Right lung (tissue), 5 donors: ENCODE data around the gene BRAF. TPM values are rescaled to one million over a fixed set of nuclear protein-coding genes. Genes with fewer than 3 reads are reported as not detected.
"Not testable (repeated sequence)": the region's sequence is repeated elsewhere in the genome, so short reads cannot be mapped to it uniquely, and the experiment has no call there.

ENCODE experiments used
- DNase-seq, 2 donors: peaks; one replicate each; pipeline ENCODE4 v3.0.0-alpha.2; 2013
- polyA plus RNA-seq, 5 donors: library from polyadenylated mRNA; unstranded; fragments of 120-200 nt; gene quantifications; one replicate each; pipeline versions ENCODE4 v1.2.1 to v1.2.3, GENCODE V29; 2013; ENCODE audit warnings: inconsistent platforms in 1 of 5, low replicate concordance in 1 of 5; ENCODE audit not compliant: insufficient read length in 5 of 5, insufficient read depth in 1 of 5

Gene BRAF
- polyA plus RNA-seq, 5 donors = 17.6 to 29.2 (median 27.4) TPM

DNA sequence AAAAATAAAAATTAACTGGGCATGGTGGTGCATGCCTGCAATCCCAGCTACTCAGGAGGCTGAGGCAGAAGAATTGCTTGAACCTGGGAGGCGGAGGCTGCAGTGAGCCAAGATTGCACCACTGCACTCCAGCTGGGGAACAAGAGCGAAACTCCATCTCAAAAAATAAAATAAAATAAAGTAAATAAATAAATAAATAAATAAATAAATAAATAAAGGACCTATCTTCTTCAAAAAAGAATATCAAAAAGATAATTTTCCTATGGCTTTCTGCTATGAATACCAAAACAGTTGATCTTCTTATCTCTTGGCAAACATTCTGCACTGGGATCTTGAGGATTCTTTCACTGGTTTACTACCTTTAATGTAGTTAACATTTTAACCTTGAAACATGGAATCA, 41.9 kb downstream of the BRAF start:
- DNase-seq = not testable (repeated sequence)

DNA sequence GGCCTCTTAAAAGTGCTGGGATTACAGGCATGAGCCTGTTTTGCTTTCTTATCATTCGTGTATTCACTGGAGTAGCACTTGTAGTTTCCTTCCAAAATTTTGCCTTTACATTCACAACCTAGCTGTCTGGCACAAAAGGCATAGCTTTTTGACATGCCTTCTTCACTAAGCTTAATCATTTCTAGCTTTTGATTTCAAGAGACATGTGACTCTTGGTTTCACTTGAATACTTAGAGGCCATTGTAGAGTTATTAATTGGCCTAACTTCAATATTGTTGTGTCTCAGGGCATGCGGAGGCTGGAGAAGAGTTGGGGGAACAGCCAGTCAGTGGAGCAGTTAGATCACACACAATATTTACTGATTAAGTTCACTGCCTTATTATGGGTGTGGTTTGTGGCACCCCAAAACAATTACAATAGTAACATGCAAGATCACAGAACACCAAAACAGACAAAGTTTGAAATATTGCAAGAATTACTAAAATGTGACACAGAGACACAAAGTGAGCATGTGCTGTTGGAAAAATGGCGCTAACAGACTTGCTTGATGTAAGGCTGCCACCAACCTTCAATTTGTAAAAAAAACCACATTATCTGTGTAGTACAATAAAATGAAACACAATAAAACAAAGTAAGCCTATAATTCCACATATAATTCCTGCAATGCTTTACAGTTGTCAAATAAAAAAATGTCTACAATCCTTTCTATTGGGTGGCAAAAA, 43.1 kb downstream of the BRAF start:
- no peak for DNase-seq

DNA sequence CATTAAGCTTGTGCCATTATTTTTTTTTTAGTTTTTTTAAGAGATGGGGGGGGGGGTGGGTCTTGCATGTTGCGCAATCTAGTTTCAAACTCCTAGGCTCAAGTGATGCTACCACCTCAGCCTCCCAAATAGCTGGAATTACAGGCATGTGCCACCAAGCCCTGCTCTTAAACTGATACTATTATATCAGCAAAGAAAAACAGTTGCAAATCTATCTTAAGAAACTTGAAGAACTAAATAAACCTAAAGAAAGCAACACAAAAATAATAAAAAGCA, 47.5 kb downstream of the BRAF start:
- no peak for DNase-seq

DNA sequence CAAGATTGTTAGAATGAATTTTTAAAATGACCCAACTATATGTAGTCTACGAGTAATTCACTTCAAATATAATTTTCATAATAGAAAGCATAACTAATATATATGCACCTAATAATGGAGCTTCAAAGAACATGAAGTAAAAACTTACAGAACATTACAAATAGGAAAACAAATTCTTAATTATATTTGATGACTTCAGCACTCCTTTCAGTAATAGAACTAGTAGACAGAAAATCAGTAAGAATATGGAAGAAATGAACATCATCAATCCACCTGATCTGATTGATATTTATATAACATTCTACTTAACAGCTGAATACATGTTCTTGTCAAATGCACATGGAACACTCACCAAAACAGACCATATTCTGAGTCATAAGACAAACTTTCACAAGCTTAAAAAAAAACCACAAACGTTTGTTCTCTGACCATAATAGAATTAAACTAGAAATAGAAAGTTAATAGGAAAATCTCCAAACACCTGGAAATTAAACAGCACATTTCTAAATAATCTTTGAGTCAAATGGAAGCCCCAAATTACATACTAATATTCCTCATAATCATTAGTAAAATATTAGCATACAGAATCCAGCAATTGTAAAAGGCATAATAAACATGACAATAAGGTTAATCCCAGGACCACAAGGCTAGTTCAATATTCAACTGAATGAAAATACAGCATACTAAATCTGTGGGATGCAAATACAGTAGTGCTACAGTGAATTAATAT, 48.0 kb downstream of the BRAF start:
- DNase-seq = no peak

DNA sequence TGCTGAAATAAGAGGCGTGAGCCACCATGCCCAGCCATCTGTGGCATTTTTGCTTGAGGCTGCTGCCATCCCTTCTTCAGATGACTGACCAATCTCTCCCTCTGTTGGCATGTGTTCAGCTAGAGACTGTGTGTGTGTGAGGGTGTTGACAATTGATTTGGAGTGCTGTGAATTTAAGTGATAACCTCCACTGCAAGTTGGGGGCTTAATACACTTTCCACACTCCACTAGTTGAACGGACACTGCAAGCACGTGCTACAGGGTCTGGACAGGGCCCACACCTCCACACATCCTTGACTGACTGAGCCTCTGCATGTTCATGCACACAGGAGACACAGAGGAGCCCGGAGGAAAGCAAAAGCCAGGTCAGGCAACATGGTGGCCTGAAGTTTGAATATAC, 51.3 kb downstream of the BRAF start:
- no peak for DNase-seq

DNA sequence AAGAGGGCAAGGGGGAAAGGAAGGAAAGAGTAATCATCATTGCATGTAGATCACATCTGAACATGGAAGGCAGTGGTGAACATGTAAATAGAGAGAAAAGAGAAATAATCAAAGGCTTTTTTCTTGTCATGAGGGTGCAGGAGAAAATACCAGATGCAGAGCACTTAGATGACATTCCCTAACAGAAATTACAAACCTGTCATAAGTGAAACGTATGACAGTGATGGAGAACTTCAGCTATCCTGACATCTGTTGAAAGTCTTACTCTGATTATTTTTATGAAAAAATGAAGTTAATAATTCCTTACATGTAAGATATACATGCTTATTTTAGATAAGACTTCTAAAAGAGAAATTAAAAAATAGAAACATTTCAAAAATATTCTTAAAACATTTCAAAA, 54.7 kb downstream of the BRAF start:
- DNase-seq = no peak

DNA sequence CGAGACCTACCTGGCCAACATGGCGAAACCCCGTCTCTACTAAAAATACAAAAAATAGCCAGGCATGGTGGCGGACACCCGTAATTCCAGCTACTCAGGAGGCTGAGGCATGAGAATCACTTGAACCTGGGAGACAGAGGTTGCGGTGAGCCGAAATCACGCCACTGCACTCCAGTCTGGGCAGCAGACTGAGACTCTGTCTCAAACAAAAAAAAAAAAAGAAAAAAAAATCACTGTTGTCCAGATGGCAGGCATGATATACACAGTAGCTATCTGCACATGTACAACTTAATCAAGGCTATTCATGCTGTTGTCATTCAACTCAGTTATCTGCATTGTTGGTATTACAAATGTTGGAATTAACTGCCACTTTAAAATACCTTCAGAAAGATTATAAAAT, 55.3 kb downstream of the BRAF start:
- DNase-seq = no peak

DNA sequence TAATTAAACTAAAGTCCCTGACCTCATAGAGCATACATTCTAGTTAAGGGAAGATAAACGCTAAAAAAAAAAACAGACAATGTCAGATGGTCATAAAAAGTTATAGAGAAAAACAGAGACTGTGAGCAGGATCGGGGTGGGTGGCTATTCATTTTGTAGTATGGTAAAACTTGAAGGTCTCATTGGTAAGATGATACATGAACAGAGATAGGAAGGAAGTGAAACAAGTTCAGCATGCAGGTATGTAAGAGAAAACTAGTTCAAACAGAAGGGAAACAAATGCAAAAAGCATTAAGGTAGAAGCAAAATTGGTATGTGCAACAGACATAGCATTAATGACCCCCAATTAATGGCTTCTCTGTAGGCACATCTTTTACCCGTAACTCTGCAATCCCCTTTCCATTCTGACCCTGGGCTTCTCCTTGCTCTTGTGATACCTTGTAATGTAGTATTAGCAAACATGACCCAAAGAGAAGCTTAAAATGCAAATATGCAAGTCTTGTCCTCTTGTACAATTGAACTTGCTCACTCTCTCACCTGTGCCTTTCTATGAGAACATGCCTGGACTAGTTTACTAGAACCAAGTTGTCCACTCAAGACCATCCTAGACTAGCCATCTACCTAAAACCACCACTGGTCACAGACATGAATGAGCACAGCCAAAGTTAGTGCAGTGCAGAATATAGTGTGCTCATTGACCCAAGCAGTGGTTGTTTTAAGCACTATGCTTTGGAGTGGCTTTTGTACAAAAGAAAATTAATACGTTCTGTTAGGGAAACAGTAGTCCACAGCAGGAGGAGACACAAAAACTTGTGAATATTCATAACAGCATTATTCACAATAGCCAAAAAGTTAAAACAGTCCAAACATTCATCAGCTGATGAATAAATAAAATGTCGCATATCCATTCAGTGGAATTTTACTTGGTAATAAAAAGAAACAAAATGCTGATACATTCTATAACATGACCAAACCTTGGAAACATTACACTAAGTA, 57.0 kb downstream of the BRAF start:
- no peak for DNase-seq

DNA sequence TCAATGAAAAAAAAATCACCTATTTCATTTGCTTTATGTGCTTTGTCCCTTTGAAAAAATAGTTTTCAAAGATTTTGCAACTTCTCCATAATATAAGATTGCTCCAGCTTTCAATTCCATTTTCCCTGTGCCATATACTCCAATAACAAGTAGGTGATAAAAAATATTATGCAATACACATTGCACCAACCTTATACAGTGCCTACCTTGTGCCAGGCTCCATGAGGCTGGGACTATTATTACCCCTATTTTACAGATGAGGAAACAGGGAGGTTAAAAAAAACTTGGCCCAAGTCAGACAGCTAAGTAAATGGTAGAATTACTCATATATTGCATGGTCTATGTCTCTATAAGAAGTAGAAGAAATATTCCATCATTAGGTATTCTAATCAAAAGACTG, 57.8 kb downstream of the BRAF start:
- DNase-seq = no peak

DNA sequence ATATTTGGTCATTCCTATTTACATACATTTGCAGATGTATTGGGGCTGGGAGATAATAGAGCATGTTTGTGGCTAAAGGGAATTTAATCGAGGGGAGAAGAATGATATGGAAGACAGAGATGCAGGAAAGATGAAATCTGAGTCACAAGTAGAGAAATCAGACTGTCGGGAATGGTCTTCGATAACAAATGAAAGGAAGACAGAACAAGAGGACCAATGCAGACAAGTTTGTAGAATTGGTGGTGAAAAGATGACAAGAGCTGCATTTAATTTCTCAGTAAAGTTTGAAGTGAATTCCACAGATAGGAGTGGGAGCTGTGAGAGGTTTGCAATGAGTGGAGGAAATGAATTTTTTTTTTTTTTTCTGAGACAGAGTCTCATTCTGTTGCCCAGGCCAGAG, 60.0 kb downstream of the BRAF start:
- no peak for DNase-seq

DNA sequence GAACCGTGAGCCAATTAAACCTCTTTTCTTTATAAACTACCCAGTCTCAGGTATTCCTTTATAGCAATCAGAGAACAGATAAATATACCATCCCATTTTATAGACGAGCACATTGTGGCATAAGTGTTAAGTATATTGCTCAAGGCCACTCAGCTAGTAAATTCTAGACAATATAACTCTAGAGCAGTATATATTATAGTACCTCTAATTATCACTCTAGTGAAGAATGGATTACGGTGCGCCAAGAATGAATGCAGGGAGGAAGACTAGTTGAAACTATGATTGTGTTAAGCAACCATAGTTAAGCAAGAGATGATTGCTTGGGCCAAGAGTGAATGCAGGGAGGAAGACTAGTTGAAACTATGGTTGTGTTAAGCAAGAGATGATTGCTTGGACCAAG, 60.9 kb downstream of the BRAF start:
- no peak for DNase-seq

DNA sequence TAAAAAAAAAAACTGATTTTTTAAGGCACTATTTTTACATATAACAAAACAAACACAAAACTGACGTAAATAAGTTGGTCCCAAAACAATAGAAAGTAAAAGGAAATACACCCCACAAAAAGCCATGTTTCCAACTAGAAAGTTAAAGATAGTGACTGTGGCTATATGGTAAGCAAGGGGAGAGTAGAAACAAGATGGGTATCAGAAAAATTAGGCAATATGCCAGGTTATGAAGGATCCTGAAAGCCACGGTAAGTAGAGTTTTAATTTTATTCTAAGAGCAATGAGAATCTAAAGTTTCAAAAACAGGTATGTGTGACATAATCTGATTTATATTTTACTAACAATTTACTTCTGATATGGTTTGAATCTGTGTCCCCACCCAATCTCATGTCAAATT, 61.5 kb downstream of the BRAF start:
- DNase-seq = no peak

DNA sequence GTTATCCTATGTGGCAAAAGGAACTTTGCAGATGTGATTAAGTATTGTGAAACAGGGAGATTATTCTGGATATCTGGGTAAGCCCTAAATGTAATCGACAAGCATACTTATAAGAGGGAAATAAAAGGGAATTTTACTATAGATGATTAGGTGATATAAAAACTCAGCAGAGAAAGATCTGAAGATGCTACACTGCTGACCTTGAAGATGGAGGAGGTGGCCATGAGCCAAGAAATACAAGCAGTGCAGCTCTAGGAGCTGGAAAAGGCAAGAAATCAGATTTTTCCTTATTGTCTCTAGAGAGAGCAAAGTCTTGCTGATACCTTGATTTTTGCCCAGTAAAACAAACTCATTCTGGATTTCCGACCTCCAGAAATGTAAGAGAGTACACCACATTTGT, 67.7 kb downstream of the BRAF start:
- no peak for DNase-seq

DNA sequence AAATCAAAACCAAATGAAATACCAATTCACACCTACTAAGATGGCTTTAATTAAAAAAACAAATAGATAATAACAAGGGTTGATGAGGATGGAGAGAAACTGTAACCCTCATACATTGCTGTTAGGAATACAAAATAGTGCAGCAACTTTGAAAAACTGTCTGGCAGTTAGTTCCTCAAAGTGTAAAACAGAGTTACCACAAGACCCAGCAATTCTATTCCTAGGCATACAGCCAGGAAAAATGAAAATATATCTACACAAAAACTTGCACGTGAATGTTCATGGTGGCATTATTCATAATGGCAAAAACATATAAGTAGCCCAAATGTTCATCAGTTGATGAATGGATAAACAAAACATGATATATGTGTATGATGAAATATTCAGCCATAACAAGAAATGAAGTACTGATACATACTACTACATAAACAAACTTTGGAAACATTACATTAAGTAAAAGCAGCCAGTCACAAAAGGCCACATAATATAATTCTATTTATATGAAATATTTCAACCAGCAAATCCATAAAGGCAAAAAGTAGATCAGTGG, 83.5 kb downstream of the BRAF start:
- DNase-seq = no peak

DNA sequence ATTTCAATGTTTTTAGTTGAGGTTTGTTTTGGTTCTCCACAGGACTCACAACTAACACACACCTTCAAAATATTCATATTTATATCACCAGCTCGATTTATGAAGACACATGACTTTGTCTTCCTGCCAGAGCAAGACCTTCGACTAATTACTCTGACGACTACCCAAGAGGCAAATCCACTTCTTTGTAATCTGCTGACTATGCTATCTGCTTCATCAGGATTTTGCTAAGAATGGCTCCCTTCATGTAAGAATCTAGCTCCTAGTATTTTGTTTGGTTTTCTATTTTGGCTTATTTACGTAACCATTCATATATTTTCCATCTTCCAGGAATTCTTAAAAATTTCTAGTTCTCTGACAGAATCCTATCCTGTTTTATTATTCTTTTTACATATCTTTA, 93.0 kb downstream of the BRAF start:
- DNase-seq = no peak

DNA sequence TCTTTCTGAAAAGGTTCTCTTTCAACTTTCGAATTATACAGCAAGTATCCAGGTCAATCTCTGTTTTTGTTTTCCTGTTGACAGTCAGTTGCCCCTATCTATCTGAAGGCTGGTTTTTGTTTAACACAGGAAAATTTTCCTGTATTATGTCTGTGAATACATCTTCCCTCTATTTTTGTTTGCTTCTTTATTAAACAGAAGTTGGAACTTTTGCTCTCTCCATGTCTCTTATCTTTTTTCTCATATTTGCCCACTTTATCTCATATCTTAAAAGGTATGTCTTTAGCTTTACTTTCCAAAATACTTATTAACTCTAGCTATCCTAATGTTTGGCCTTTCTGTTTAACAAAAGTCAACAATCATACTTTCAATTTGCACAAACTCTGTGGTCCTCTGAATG, 95.0 kb downstream of the BRAF start:
- DNase-seq = no peak

DNA sequence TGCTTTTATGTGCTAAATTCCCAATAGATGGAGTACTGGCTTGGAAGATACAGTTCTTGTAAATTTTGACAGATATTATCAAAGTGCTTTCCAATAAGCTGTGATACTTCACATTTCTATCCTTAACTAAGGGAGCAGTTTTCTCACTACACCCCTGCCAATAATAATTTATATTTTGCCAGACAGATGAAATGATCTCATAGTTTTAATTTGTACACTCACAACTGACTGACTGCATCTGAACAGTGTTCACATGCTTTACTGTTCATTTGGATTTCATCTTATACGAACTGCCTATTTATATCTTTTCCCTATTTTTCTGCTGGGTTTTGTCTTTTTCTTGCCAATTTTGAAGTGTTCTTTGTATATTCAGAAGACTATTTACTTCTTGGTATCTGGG, 96.0 kb downstream of the BRAF start:
- DNase-seq = no peak

DNA sequence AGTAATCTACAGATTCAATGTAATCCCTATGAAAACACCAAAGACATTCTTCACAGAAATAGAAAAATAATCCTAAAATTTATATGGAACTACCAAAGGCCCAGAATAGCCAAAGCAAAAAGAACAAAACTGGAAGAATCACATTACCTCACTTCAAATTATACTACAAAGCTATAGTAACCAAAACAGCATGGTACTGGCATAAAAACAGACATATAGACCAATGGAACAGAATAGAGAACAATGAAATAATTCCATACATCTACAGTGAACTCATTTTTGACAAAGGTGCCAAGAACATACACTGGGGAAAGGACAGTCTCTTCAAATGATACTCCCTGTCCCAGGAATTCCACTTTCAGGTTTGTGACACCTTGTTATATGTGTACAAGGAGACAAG, 107.3 kb downstream of the BRAF start:
- not testable (repeated sequence) for DNase-seq

DNA sequence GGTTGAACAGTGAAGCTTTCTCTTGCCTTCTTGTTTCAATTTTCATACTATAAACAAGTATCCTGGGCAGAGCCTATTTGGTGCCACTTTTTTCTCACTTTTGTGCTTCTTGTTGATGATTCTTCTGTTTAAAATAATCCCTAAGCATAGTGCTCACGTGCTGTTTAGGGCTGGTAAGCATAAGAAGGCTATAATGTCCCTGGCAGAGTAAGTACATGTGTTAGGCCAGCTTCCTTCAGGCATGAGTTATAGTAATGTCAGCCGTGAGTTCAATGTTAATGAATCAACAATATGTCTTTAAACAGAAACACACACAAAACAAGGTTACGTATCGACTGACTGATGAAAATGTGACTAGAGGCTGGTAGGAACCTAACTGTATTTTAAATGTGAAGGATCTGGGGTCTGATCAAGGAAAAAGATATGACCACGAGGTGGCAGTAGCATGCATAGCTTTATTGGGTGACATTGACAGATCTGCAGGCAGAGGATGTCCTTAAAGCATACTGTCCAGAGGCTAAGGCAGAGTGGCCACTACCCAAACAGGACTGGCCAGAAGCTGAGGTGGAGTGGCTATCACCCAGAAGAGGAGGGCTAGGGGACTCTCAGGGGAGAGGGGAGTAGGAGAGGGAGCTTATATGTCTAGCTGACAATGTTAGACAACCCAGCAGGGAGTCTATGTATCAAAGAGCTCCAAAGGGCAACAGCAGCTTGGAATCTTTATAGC, 113.7 kb downstream of the BRAF start:
- DNase-seq = peak; percentile 44 to 62

DNA sequence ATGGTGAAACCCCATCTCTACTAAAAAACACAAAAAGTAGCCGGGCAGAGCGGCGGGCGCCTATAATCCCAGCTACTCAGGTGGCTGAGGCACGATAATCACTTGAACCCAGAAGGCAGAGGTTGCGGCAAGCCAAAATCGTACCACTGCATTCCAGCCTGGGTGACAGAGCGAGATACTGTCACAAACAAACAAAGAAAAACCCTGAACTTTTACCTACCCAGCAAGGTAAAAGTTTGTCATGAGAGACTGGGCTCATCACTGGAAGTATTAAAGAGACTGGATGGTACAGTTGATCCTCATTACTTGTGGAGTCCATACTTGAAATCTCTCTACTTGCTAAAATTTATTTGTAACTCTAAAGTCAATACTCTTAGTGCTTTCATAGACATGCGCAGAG, 114.3 kb downstream of the BRAF start:
- DNase-seq = no peak

DNA sequence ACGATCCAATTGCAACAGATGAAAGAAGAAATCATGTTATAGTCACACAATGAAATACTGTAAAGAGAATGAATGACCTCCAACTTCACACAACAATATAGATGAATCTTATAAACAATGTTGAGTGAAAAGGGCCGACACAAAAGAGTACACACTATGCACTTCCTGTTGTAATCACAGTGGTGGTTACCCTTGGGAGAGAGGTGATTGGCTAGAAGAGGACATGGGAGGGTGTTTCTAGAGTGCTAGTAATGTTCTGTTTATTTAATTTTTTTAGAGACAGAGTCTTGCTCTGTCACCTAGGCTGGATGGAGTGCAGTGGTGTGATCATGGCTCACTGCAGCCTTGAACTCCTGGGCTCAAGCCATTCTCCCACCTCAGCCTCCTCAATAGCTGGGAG, 145.8 kb downstream of the BRAF start:
- no peak for DNase-seq

DNA sequence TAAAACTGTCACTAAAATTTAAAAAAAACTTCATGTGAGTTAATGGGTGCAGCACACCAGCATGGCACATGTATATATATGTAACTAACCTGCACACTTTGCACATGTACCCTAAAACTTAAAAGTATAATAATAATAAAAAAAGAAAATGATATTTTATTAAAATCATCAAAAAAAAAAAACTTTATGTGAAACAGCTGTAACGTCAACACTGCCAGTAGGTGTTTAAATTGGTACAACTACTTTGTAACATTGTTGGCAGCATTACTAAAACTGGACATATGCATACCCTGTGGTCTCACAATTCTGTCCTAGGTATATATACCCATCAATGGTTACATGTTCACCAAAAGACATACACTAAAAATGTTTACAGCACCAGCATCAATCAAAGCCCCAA, 146.2 kb downstream of the BRAF start:
- no peak for DNase-seq
